Adrenal gland (tissue), 12 donors: ENCODE data around the gene IDH2. TPM values are rescaled to one million over a fixed set of nuclear protein-coding genes. Genes with fewer than 3 reads are reported as not detected.

ENCODE experiments used
- DNase-seq, 7 donors: peaks; one replicate each; pipeline ENCODE4 v3.0.0-alpha.2; 2019 to 2020
- H3K27ac ChIP-seq, 5 donors: fragments of 200-600 bp; sonication (generic) in 4 of 5; 1 replicate in 3 of 5; 2 replicates in 2 of 5; pipeline versions ENCODE4 v1.5.1 to v1.8.0; 2016 to 2020; ENCODE audit warnings: mild to moderate bottlenecking in 1 of 5
- H3K27me3 ChIP-seq: fragments of 200-600 bp; 2 replicates; pipeline ENCODE4 v1.8.0; 2021
- H3K36me3 ChIP-seq, 2 donors: fragments of 200-600 bp; replicated peaks in 1 of 2; 1 replicate in 1 of 2; 2 replicates in 1 of 2; pipeline versions ENCODE4 v1.5.1 to v1.8.0; 2018 to 2022
- H3K4me1 ChIP-seq, 2 donors: fragments of 200-600 bp; replicated peaks in 1 of 2; 1 replicate in 1 of 2; 2 replicates in 1 of 2; pipeline versions ENCODE4 v1.5.1 to v1.8.0; 2018 to 2021
- H3K4me3 ChIP-seq, 4 donors: fragments of 200-600 bp; sonication (generic) in 3 of 4; one replicate each; pipeline ENCODE4 v1.5.1; 2016 to 2018
- H3K9me3 ChIP-seq, 3 donors: fragments of 200-600 bp; sonication (generic) in 1 of 3; replicated peaks in 1 of 3; 1 replicate in 2 of 3; 2 replicates in 1 of 3; pipeline versions ENCODE4 v1.5.1 to v1.8.0; 2016 to 2021
- POLR2A ChIP-seq, 2 donors: fragments of 450-650 bp; IDR thresholded peaks; one replicate each; pipeline ENCODE4 v1.6.1; 2017; ENCODE audit warnings: antibody characterized with exemption in 2 of 2, mild to moderate bottlenecking in 2 of 2, moderate library complexity in 1 of 2
- WGBS, 4 donors: extraction: QIAGEN DNeasy Blood & Tissue Kit in 2 of 4; methylation state at CpG; one replicate each; pipeline versions ENCODE4 v1.1.5 to v1.1.7; 2013 to 2017; 5-methylcytosine and 5-hydroxymethylcytosine counted together
- intact Hi-C, 2 donors: fragments of 100-400 bp; cut with DNase I; formaldehyde crosslinking; loops; one replicate each; pipeline versions ENCODE4 v1.14.1 to v1.15.0; 2022 to 2023
- polyA plus RNA-seq, 3 donors: library from polyadenylated mRNA; stranded (reverse); fragments of 200-250 nt in 2 of 3; fragments of 350-450 nt in 1 of 3; fragmentation: Illumina TruSeq in 1 of 3; extraction: RNeasy Lipid Tissue Mini Kit (QIAGEN cat#74804) in 1 of 3; gene quantifications; one replicate each; pipeline ENCODE4 v1.2.3, GENCODE V29; 2013 to 2014
- total RNA-seq, 9 donors: library from RNA; depleted of rRNA in 4 of 9; stranded (reverse); fragments of >200 nt in 4 of 9; fragments of 120-200 nt in 1 of 9; fragmentation: NEBNext Ultra II Directional in 1 of 9; extraction: Animal tissue kit (Norgen Biotek cat#: 25700) in 1 of 9; gene quantifications; one replicate each; pipeline versions ENCODE4 v1.1.0 to v1.2.4, GENCODE V29; 2013 to 2023
- TF ChIP-seq, protein P1 (sequence below), 6 experiments: fragments of 450-650 bp in 4 of 6; fragments of 200-600 bp in 2 of 6; sonication (generic) in 1 of 6; IDR thresholded peaks; 1 replicate in 5 of 6; 2 replicates in 1 of 6; pipeline versions ENCODE4 v1.5.1 to v1.8.0; 2016 to 2021; ENCODE audit warnings: antibody characterized with exemption in 6 of 6, mild to moderate bottlenecking in 2 of 6, moderate library complexity in 1 of 6
- donor health status: healthy with polysubstance abuse.
- donor health status: Bipolar disorder and iron deficiency.
- donor health status: DM: yes; HTN: yes; CAD: no.
- donor health status: DM: no; HTN: no; CAD: no.
- donor health status: DM: no; HTN: no; CAD: no.
- donor health status: DM: yes; HTN: yes; CAD: no.

IDH2 gene
- total and polyA plus RNA-seq, 12 donors, result 10.3 to 33.6 (median 19.3) TPM

GRCh38 chr15:90043530-90044010 lies 58.7 kb downstream of the IDH2 start:
- intact Hi-C loops, result no loop called here
- no peaks in the 10 kb centered on the region for H3K36me3 ChIP-seq
- TF ChIP-seq, protein P1, sequence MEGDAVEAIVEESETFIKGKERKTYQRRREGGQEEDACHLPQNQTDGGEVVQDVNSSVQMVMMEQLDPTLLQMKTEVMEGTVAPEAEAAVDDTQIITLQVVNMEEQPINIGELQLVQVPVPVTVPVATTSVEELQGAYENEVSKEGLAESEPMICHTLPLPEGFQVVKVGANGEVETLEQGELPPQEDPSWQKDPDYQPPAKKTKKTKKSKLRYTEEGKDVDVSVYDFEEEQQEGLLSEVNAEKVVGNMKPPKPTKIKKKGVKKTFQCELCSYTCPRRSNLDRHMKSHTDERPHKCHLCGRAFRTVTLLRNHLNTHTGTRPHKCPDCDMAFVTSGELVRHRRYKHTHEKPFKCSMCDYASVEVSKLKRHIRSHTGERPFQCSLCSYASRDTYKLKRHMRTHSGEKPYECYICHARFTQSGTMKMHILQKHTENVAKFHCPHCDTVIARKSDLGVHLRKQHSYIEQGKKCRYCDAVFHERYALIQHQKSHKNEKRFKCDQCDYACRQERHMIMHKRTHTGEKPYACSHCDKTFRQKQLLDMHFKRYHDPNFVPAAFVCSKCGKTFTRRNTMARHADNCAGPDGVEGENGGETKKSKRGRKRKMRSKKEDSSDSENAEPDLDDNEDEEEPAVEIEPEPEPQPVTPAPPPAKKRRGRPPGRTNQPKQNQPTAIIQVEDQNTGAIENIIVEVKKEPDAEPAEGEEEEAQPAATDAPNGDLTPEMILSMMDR (IDR thresholded peaks at IDR 0.05), result no peak
- TF ChIP-seq POLR2A (IDR thresholded peaks at IDR 0.05), result no peak

DNA sequence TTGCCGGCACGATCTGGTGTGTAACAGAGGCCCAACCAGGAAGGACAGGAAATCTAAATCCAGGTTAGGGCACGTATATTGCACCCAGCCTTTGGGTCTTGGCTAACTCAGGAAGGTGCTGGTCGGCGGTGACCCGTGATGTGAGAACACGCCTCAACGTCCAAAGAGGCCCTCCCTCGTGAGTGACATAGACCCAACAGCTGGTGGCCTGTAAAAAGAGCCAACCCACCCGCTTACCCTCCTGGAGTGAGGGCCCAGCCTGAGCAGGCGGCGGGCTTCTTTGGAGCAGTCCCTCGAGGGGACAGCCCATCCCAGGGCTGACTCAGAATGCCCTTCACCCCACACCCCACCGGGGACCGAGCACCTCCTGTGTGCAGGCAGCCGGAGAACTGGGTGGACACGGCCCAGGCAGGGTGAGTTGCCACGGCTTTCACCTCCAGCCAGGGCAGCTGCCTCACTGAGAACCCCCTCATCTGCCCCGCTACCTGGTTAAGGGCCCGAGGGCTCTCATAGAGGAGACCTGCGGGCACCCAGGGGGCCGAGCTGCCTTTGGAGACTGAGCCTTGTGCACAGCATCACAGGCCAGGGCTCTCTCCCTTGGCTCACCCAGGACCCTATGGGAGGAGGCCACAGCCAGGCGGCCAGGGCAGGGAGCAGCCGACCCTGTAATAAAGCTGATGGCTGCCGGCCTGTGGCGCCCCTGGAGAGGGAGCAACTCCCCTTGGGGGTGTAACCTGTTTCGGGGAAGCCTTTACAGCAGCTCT lies 59.3 kb downstream of the IDH2 start:
- TF ChIP-seq, protein P1 (IDR thresholded peaks at IDR 0.05), result no peak
- no peak for TF ChIP-seq POLR2A (IDR thresholded peaks at IDR 0.05)
- Histone ChIP-seq H3K9me3 (no peaks in the 10 kb centered on the region), H3K36me3 (no peaks in the 10 kb centered on the region), H3K4me1 (peaks cover 0 to 13% of the 10 kb centered on the region in 2 donors), H3K27ac (no peak overlapping the region), H3K4me3 (no peak overlapping the region), H3K27me3 (no peaks in the 10 kb centered on the region)
- intact Hi-C loops, result no loop called here
- WGBS, 4 donors, result 89 to 92% (median 91%) methylated on average over 19 to 27 of the region's 27 CpGs
- no peak for DNase-seq

More at GRCh38 chr15:90043530-90044010, 58.7 kb downstream of the IDH2 start:
- no peak overlapping the region for H3K4me3 ChIP-seq
- no peak overlapping the region for H3K27ac ChIP-seq
- 89 to 94% (median 92%) methylated on average over 5 of the region's 5 CpGs for WGBS, 4 donors
- H3K27me3 ChIP-seq, result no peaks in the 10 kb centered on the region
- peaks cover 0 to 9% of the 10 kb centered on the region in 2 donors for H3K4me1 ChIP-seq
- DNase-seq, result no peak
- no peaks in the 10 kb centered on the region for H3K9me3 ChIP-seq

DNA sequence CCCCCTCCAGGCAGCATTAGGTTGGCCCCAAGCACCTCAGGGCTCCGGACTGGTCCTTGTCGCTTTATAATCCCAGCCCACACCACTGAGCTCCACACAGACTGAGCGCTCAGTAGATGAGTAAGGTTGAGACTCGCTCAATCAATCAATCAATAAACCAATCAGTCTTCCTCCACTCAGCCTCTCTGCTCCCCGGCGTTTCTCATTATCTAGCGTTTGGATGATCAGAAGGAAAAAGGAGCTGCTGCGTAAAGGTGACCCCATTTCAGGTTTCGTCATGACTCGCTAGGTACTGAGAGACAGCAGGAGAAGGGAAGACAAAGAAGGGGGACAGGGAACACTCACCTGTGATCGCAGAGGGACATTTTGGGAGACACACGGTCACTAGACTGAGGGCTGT lies 59.9 kb downstream of the IDH2 start:
- no peak overlapping the region for H3K27ac ChIP-seq
- no peak for TF ChIP-seq POLR2A (IDR thresholded peaks at IDR 0.05)
- TF ChIP-seq, protein P1 (IDR thresholded peaks at IDR 0.05), result no peak
- intact Hi-C loops, result no loop called here
- H3K4me3 ChIP-seq, result no peak overlapping the region
- DNase-seq, result no peak
- no peaks in the 10 kb centered on the region for H3K27me3 ChIP-seq
- H3K4me1 ChIP-seq, result peaks cover 0 to 15% of the 10 kb centered on the region in 2 donors
- 95 to 97% (median 96%) methylated on average over 11 to 12 of the region's 12 CpGs for WGBS, 4 donors
- H3K9me3 ChIP-seq, result no peaks in the 10 kb centered on the region
- H3K36me3 ChIP-seq, result no peaks in the 10 kb centered on the region

GRCh38 chr15:90040618-90041017 lies 61.6 kb downstream of the IDH2 start:
- H3K27ac ChIP-seq, result no peak overlapping the region
- DNase-seq, result no peak
- no peaks in the 10 kb centered on the region for H3K27me3 ChIP-seq
- no peaks in the 10 kb centered on the region for H3K36me3 ChIP-seq
- no peak overlapping the region for H3K4me3 ChIP-seq
- H3K9me3 ChIP-seq, result no peaks in the 10 kb centered on the region
- H3K4me1 ChIP-seq, result peaks cover 0 to 32% of the 10 kb centered on the region in 2 donors
- intact Hi-C loops, result no loop called here
- WGBS, 4 donors, result 61 to 74% (median 65%) methylated on average over 6 of the region's 6 CpGs
- TF ChIP-seq, protein P1 (IDR thresholded peaks at IDR 0.05), result no peak
- no peak for TF ChIP-seq POLR2A (IDR thresholded peaks at IDR 0.05)
